T-helper 1 cell treated with Interleukin-12 subunit alpha and Interleukin-12 subunit beta and Interleukin-4 antibody, amounts not matched to agents 30 μg/mL and 1 μg/mL, for 36 hours (primary cell): ENCODE results near the gene CA9.

ENCODE experiments used
- H3K27ac Mint-ChIP-seq: one replicate; pipeline ENCODE4 v1.8.0; 2021; ENCODE audit warnings: mild to moderate bottlenecking, mixed read lengths
- H3K27me3 Mint-ChIP-seq: one replicate; pipeline ENCODE4 v1.8.0; 2021; ENCODE audit warnings: low read depth, mixed read lengths
- H3K36me3 Mint-ChIP-seq: one replicate; pipeline ENCODE4 v1.8.0; 2021; ENCODE audit warnings: low read depth, mixed read lengths
- H3K4me1 Mint-ChIP-seq: one replicate; pipeline ENCODE4 v1.8.0; 2021; ENCODE audit warnings: low read depth, mixed read lengths
- H3K4me3 Mint-ChIP-seq: one replicate; pipeline ENCODE4 v1.8.0; 2021; ENCODE audit warnings: mild to moderate bottlenecking, moderate library complexity, mixed read lengths
- H3K9me3 Mint-ChIP-seq: one replicate; pipeline ENCODE4 v1.8.0; 2021; ENCODE audit warnings: mixed read lengths

Gene CA9

DNA sequence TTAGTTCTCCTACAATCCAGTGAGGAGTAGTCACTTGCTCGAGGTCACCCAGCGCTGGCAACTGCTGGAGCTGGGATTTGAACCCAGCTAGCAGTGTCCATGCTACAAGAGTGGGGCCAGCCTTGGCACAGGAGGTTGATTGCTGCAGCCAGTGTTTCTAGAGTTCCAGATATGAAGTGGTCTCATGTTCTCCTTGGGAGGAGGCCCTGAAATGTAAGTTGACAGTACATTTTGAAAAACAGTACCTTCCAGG, 14.8 kb upstream of the CA9 start:
- peak overlapping the region; percentile 80 for H3K27ac Mint-ChIP-seq
- H3K36me3 Mint-ChIP-seq = peaks cover 29% of the 10 kb centered on the region
- peaks cover 4% of the 10 kb centered on the region for H3K27me3 Mint-ChIP-seq
- H3K4me3 Mint-ChIP-seq = peak overlapping the region; percentile 90
- peaks cover 66% of the 10 kb centered on the region for H3K4me1 Mint-ChIP-seq
- no peaks in the 10 kb centered on the region for H3K9me3 Mint-ChIP-seq

DNA sequence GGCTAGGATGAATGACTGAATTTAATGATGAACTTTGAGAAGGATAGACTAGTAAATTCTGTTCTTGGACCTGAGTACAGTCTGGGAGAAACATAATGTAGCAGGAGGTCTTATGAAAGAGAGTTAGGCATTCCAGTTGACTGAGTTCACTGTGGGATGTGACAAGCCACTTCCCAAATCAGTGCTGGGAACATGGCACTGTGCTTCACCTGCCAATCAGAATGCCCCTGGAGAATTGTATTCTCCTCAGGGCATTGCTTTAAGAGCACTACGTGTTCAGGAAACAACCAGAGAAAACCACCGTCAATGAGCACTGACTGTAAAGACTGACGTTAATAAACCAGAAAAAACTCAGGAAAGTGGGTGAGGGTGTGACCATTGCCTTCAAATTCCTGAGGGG, 14.4 kb upstream of the CA9 start:
- peaks cover 4% of the 10 kb centered on the region for H3K27me3 Mint-ChIP-seq
- peak overlapping the region; percentile 90 for H3K4me3 Mint-ChIP-seq
- H3K4me1 Mint-ChIP-seq = peaks cover 70% of the 10 kb centered on the region
- H3K27ac Mint-ChIP-seq = peak overlapping the region; percentile 80
- peaks cover 29% of the 10 kb centered on the region for H3K36me3 Mint-ChIP-seq
- no peaks in the 10 kb centered on the region for H3K9me3 Mint-ChIP-seq

DNA sequence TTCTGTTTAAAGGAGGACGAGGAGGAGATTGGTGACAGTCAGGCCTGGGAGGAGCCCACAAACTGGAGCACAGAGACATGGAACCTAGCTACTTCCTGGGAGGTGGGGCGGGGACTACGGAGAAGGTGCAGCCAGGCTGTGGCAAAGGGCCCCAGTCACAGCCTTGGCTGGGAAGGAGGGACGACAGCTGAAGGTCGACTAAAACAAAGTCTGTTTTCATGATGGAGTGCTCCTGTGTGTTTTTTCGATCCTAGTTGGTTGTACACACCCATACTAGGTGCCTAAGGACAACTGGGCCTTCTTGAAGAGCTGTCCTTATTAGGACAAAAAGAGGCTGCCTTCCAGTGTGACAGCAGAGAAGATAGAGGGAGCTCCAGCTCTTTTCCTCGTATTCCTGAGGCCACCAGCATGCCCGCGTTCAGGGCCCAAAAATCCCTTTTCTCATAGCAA, 12.7 kb upstream of the CA9 start:
- Mint-ChIP-seq H3K27ac (peak overlapping the region; percentile 37), H3K36me3 (peaks cover 29% of the 10 kb centered on the region), H3K9me3 (no peaks in the 10 kb centered on the region), H3K4me1 (peaks cover 71% of the 10 kb centered on the region), H3K27me3 (peaks cover 4% of the 10 kb centered on the region), H3K4me3 (peak overlapping the region; percentile 22)

- Mint-ChIP-seq H3K9me3 (no peaks in the 10 kb centered on the region), H3K27me3 (peaks cover 4% of the 10 kb centered on the region), H3K4me1 (peaks cover 68% of the 10 kb centered on the region), H3K4me3 (peak overlapping the region; percentile 58), H3K36me3 (peaks cover 29% of the 10 kb centered on the region), H3K27ac (peak overlapping the region; percentile 85)
Observed at GRCh38 chr9:35661756-35662350, 11.9 kb upstream of the CA9 start.

DNA sequence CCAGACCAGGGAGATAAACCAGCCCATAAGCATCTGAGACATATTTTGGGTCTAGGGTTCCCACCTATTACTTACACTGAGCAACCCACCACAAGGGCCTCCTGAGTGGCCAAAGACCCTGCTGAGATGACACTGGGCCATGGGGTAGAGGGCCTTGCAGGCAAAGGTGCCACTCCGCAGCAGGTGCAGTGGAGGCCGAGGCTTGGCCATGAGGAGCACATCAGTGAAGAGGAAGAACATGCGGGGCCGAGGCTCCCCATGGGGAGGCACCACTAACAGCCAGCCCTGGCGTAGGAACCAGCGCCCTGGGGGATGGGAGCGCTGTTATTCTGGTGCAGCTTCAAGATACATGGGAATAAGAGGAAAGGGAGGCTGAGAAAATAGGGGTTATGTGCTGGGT, 11.3 kb upstream of the CA9 start:
- Mint-ChIP-seq H3K9me3 (peaks cover 2% of the 10 kb centered on the region), H3K27me3 (peaks cover 4% of the 10 kb centered on the region), H3K27ac (peak overlapping the region; percentile 85), H3K36me3 (peaks cover 29% of the 10 kb centered on the region), H3K4me3 (peak overlapping the region; percentile 59), H3K4me1 (peaks cover 64% of the 10 kb centered on the region)

DNA sequence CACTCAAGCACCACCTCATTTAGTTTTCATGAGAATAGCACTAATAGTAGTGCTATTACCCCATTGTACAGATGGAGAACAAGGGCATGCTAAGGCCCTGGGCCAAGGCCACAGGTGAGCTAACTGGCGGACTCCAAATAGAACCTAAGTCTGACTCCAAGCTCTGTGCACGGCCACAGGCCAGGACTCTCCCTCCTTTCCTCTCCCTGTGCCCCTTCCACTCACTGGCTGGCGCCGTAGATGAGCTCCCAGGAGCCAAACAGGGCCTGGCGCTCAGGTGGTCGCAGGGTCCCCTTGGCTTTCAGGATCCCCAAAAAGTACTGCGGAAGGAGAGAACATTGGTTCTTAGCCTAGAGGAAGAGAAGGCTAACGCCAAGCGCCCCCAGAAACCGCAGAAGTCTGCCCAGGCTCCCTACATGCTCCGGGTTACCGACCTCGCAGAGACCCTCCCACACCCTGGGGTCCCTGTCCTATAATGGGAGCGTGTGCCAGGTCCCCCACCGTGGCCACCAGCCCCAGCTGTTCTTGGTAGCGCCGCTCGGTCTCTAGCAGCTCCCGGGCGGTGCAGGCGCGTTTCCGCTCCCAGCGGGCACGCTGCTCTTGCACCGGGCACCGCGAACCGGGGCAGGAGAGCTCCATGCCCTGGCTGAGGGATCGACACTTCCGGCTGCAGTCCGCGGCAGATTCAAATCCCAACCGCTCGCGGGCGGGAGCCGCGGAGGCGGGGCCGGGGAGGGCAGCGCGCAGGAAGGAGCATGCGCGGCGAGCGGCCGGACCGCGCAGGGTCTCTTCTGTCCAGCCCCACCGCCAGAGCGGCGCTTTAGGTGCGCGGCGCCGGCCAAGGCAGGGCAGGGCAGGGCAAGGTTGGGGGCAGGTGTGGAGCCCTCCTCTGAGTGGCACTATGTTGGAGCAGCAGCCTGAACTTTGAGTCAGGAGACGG, 8.9 kb upstream of the CA9 start, which contains the start of gene ARHGEF39:
Gene ARHGEF39 (minus strand): TSS at position 665 of the 940 bp plus-strand sequence. CDS start 26 bp downstream, at position 639.
- H3K36me3 Mint-ChIP-seq = peaks cover 20% of the 10 kb centered on the region
- peak within 1 kb of the TSS; percentile 83 for H3K4me3 Mint-ChIP-seq
- H3K27ac Mint-ChIP-seq = peak within 1 kb of the TSS; percentile 72
- peaks cover 49% of the 10 kb centered on the region for H3K4me1 Mint-ChIP-seq
- H3K9me3 Mint-ChIP-seq = peaks cover 4% of the 10 kb centered on the region
- no peaks in the 10 kb centered on the region for H3K27me3 Mint-ChIP-seq

DNA sequence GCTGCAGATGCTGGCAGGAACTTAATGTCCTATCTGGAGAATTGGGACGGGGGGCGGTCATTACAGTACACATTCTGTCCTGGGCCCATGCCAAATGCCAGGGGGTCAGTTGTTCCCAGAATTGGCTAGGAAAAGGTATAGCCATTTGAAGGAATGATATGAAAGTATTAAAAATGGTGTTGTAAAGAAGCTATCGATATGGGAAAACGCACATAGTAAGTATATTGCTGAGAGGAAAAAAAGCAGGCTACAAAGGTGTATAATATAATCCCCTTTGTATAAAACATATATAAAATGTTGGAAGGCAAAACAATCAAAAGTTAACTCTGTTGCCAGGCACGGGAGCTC, 8.3 kb upstream of the CA9 start:
- H3K4me3 Mint-ChIP-seq = peak overlapping the region; percentile 83
- H3K36me3 Mint-ChIP-seq = peaks cover 15% of the 10 kb centered on the region
- no peaks in the 10 kb centered on the region for H3K27me3 Mint-ChIP-seq
- peaks cover 4% of the 10 kb centered on the region for H3K9me3 Mint-ChIP-seq
- H3K27ac Mint-ChIP-seq = peak overlapping the region; percentile 72
- peaks cover 43% of the 10 kb centered on the region for H3K4me1 Mint-ChIP-seq

DNA sequence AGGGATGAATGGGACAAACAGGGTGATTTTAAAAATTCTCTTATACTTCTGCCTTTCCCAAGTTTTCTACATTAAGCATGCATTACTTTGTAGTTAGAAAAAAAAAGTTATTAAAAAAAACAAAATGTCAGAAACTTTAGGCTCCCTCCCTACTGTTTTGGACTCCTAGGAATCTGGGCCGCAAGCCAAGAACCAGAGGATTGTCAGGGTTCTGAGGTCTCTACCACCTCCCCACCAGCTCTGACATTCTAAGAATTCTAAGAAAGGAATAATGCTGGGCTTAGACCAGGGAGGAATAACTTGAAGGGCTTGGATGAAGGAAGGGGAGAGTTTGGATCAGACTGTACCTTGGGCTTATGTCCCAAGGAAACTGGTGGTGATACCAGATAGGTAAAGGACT, 7.7 kb upstream of the CA9 start:
- Mint-ChIP-seq H3K4me3 (peak overlapping the region; percentile 69), H3K9me3 (peaks cover 4% of the 10 kb centered on the region), H3K27me3 (no peaks in the 10 kb centered on the region), H3K27ac (no peak overlapping the region), H3K36me3 (peaks cover 9% of the 10 kb centered on the region), H3K4me1 (peaks cover 37% of the 10 kb centered on the region)

DNA sequence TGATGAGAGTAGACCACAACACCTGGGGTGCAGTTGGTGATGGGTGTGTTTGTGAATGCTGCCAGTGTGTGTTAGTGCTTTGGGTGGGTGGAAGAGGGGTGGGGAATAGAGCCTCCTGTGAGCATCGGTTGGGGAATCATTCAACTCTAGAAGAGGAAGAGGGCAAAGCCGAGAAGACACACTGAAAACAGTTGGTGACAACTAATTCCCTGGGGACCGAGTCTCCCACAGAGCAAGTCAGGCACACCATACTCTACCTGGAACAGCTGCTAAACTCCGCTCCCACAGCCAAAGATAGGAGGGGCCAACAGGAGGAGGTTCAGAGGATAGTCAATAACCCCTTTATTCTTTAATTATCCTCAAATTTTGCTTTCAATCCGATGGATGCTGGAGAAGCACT, 7.2 kb upstream of the CA9 start:
- peaks cover 4% of the 10 kb centered on the region for H3K9me3 Mint-ChIP-seq
- H3K4me3 Mint-ChIP-seq = no peak overlapping the region
- peaks cover 34% of the 10 kb centered on the region for H3K4me1 Mint-ChIP-seq
- no peak overlapping the region for H3K27ac Mint-ChIP-seq
- no peaks in the 10 kb centered on the region for H3K27me3 Mint-ChIP-seq
- H3K36me3 Mint-ChIP-seq = peaks cover 9% of the 10 kb centered on the region

GRCh38 chr9:35667939-35668338, 5.8 kb upstream of the CA9 start:
- no peak overlapping the region for H3K4me3 Mint-ChIP-seq

GRCh38 chr9:35669331-35670145, 4.2 kb upstream of the CA9 start:
- Mint-ChIP-seq H3K36me3 (no peaks in the 10 kb centered on the region), H3K27ac (no peak overlapping the region), H3K4me3 (no peak overlapping the region), H3K4me1 (peaks cover 7% of the 10 kb centered on the region), H3K9me3 (peaks cover 4% of the 10 kb centered on the region), H3K27me3 (peaks cover 17% of the 10 kb centered on the region)

More at GRCh38 chr9:35667939-35668338, 5.8 kb upstream of the CA9 start:
- Mint-ChIP-seq H3K36me3 (no peaks in the 10 kb centered on the region), H3K9me3 (peaks cover 4% of the 10 kb centered on the region), H3K27me3 (peaks cover 5% of the 10 kb centered on the region), H3K27ac (no peak overlapping the region), H3K4me1 (peaks cover 21% of the 10 kb centered on the region)

DNA sequence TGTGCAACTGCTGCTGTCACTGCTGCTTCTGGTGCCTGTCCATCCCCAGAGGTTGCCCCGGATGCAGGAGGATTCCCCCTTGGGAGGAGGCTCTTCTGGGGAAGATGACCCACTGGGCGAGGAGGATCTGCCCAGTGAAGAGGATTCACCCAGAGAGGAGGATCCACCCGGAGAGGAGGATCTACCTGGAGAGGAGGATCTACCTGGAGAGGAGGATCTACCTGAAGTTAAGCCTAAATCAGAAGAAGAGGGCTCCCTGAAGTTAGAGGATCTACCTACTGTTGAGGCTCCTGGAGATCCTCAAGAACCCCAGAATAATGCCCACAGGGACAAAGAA, 265 bp downstream of the CA9 start:
- Mint-ChIP-seq H3K4me1 (peaks cover 8% of the 10 kb centered on the region), H3K27ac (no peak overlapping the region)

DNA sequence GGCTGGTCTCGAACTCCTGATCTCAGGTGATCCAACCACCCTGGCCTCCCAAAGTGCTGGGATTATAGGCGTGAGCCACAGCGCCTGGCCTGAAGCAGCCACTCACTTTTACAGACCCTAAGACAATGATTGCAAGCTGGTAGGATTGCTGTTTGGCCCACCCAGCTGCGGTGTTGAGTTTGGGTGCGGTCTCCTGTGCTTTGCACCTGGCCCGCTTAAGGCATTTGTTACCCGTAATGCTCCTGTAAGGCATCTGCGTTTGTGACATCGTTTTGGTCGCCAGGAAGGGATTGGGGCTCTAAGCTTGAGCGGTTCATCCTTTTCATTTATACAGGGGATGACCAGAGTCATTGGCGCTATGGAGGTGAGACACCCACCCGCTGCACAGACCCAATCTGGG, 1.5 kb downstream of the CA9 start:
- H3K4me1 Mint-ChIP-seq = peaks cover 8% of the 10 kb centered on the region
- peaks cover 2% of the 10 kb centered on the region for H3K36me3 Mint-ChIP-seq
- H3K9me3 Mint-ChIP-seq = no peaks in the 10 kb centered on the region
- peaks cover 43% of the 10 kb centered on the region for H3K27me3 Mint-ChIP-seq
- H3K4me3 Mint-ChIP-seq = no peak overlapping the region
- no peak overlapping the region for H3K27ac Mint-ChIP-seq

More for the DNA sequence above, 265 bp downstream of the CA9 start:
- Mint-ChIP-seq H3K36me3 (peaks cover 2% of the 10 kb centered on the region), H3K27me3 (peaks cover 40% of the 10 kb centered on the region), H3K4me3 (no peak overlapping the region), H3K9me3 (no peaks in the 10 kb centered on the region)

DNA sequence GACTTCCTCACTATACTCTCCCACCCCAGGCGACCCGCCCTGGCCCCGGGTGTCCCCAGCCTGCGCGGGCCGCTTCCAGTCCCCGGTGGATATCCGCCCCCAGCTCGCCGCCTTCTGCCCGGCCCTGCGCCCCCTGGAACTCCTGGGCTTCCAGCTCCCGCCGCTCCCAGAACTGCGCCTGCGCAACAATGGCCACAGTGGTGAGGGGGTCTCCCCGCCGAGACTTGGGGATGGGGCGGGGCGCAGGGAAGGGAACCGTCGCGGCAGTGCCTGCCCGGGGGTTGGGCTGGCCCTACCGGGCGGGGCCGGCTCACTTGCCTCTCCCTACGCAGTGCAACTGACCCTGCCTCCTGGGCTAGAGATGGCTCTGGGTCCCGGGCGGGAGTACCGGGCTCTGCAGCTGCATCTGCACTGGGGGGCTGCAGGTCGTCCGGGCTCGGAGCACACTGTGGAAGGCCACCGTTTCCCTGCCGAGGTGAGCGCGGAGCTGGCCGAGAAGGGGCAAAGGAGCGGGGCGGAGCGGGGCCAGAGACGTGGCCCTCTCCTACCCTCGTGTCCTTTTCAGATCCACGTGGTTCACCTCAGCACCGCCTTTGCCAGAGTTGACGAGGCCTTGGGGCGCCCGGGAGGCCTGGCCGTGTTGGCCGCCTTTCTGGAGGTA, 2.1 kb downstream of the CA9 start:
- H3K36me3 Mint-ChIP-seq = peaks cover 2% of the 10 kb centered on the region
- H3K4me3 Mint-ChIP-seq = peak overlapping the region; percentile 60
- H3K27ac Mint-ChIP-seq = no peak overlapping the region
- no peaks in the 10 kb centered on the region for H3K9me3 Mint-ChIP-seq
- peaks cover 8% of the 10 kb centered on the region for H3K4me1 Mint-ChIP-seq
- peaks cover 43% of the 10 kb centered on the region for H3K27me3 Mint-ChIP-seq
